ENCODE measurements around the gene LIAS.

DNA sequence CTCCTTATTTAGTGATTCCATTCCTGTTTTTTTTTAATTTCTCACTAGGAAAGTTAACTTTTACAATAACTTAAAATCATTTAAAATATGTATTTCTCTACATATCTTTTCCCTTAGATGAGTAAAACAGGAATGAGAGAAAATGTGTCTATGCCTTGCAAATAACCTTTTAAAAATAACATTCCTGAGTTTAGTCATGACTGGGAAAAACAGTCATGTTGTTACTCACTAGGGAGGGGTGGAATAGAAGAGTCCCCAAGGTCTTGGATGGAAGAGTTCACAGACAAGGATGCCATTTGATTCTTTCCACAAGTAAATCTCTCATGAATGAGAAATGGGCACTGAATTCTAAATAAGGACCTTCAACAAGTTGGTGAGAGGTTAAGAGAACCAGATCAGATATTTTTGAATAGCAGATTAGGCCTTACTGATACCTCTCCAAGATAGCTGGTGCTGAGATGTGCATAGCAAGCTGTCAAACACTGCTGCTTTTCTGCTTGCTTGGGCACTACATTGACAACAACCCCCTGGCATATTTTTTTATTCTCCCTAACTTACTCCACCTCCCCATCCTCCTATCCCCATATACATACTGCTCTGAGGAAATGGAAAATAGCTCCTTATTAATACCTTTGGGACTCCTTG lies 43.3 kb downstream of the LIAS start:
- TF ChIP-seq, protein P1, sequence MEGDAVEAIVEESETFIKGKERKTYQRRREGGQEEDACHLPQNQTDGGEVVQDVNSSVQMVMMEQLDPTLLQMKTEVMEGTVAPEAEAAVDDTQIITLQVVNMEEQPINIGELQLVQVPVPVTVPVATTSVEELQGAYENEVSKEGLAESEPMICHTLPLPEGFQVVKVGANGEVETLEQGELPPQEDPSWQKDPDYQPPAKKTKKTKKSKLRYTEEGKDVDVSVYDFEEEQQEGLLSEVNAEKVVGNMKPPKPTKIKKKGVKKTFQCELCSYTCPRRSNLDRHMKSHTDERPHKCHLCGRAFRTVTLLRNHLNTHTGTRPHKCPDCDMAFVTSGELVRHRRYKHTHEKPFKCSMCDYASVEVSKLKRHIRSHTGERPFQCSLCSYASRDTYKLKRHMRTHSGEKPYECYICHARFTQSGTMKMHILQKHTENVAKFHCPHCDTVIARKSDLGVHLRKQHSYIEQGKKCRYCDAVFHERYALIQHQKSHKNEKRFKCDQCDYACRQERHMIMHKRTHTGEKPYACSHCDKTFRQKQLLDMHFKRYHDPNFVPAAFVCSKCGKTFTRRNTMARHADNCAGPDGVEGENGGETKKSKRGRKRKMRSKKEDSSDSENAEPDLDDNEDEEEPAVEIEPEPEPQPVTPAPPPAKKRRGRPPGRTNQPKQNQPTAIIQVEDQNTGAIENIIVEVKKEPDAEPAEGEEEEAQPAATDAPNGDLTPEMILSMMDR (IDR thresholded peaks at IDR 0.05), result no peak
- TF ChIP-seq POLR2A (IDR thresholded peaks at IDR 0.05), result no peak
